OCI-LY7 (cell line): ENCODE measurements around the gene LRRC28.

Source experiments
- CTCF ChIP-seq: fragments of 200-600 bp; sonication (generic); conservative IDR thresholded peaks from 2 replicates; pipeline ENCODE4 v1.5.1; 2014; ENCODE audit warnings: mild to moderate bottlenecking, antibody characterized with exemption, low read length, moderate library complexity, mixed read lengths
- EZH2phosphoT487 ChIP-seq: fragments of 200-600 bp; sonication (generic); IDR thresholded peaks from 2 replicates; pipeline ENCODE4 v1.6.1; 2018; ENCODE audit warnings: low read depth, borderline replicate concordance, mild to moderate bottlenecking, mixed run types, antibody characterized with exemption, low read length, moderate library complexity, mixed read lengths

GRCh38 chr15:99333413-99333812, 82.1 kb downstream of the LRRC28 start:
- TF ChIP-seq CTCF (no peak), EZH2phosphoT487 (no peak)
